Stimulated activated CD4-positive, alpha-beta T cell treated with anti-CD3 and anti-CD28 coated beads, Interleukin-1b, Interleukin-23, amount 100 ng/mL, for 4 hours (primary cell): ENCODE data around the gene MEDAG.

Source experiments
- DNase-seq, 2 donors: peaks; one replicate each; pipeline ENCODE4 v3.0.0-alpha.2; 2020; ENCODE audit warnings: low read depth in 2 of 2

The MEDAG gene

GRCh38 chr13:30872685-30873461, 33.2 kb upstream of the MEDAG start:
- DNase-seq = no peak

GRCh38 chr13:30873499-30873898, 32.6 kb upstream of the MEDAG start:
- DNase-seq = no peak

GRCh38 chr13:30874111-30874510, 32.0 kb upstream of the MEDAG start:
- DNase-seq = no peak

- no peak for DNase-seq
Measured at GRCh38 chr13:30874561-30874960, 31.5 kb upstream of the MEDAG start.

GRCh38 chr13:30877335-30877734, 28.7 kb upstream of the MEDAG start:
- no peak for DNase-seq

GRCh38 chr13:30880151-30880855, 25.8 kb upstream of the MEDAG start:
- no peak for DNase-seq

GRCh38 chr13:30880856-30881155, 25.3 kb upstream of the MEDAG start:
- no peak for DNase-seq

GRCh38 chr13:30881191-30881651, 24.9 kb upstream of the MEDAG start:
- no peak for DNase-seq

- no peak for DNase-seq
Measured at GRCh38 chr13:30882026-30882850, 23.8 kb upstream of the MEDAG start.

- DNase-seq = no peak
Measured at GRCh38 chr13:30882996-30883766, 22.9 kb upstream of the MEDAG start.

GRCh38 chr13:30884543-30884942, 21.5 kb upstream of the MEDAG start:
- DNase-seq = no peak

GRCh38 chr13:30889196-30889690, 16.8 kb upstream of the MEDAG start:
- DNase-seq = no peak

- no peak for DNase-seq
Measured at GRCh38 chr13:30892966-30893365, 13.1 kb upstream of the MEDAG start.

GRCh38 chr13:30895773-30896172, 10.3 kb upstream of the MEDAG start:
- DNase-seq = no peak

- no peak for DNase-seq
Measured at GRCh38 chr13:30898070-30898469, 8.0 kb upstream of the MEDAG start.

GRCh38 chr13:30898678-30899241, 7.3 kb upstream of the MEDAG start:
- DNase-seq = no peak

- no peak for DNase-seq
Measured at GRCh38 chr13:30900436-30900835, 5.6 kb upstream of the MEDAG start.

GRCh38 chr13:30900952-30901749, 4.9 kb upstream of the MEDAG start:
- DNase-seq = no peak

- DNase-seq = no peak
Measured at GRCh38 chr13:30904043-30904442, 2.0 kb upstream of the MEDAG start.

GRCh38 chr13:30906411-30907051, 460 bp downstream of the MEDAG start:
- DNase-seq = no peak
